ENCODE measurements around the gene PPIG.

PPIG gene

DNA sequence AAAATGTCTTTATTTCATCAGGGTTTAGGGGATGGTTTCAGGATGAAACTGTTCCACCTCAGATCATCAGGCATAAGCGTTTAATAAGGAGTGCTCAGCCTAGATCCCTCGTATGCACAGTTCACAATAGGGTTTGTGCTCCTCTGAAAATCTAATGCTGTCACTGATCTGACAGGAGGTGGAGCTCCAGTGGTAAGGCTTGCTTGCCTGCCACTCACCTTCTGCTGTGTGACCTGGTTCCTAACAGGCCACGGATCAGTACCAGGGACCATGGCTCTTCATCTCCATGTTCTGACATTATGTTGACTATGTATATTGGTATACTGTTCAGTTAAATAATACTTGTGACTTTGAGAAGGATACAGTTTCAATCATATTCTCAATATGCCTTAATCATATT lies 41.6 kb downstream of the PPIG start:
- DNase-seq (ENCODE audit: extremely low read depth, insufficient read length): no peak
- Histone ChIP-seq H3K36me3 (ENCODE audit: control insufficient read depth, insufficient read depth, low read length) (peaks cover 4% of the 10 kb centered on the region), H3K27me3 (replicated peaks; ENCODE audit: control insufficient read depth, insufficient read depth, low read length) (no peaks in the 10 kb centered on the region), H3K4me3 (replicated peaks; ENCODE audit: low read depth, low read length) (no peak overlapping the region)
- TF ChIP-seq, protein P1, sequence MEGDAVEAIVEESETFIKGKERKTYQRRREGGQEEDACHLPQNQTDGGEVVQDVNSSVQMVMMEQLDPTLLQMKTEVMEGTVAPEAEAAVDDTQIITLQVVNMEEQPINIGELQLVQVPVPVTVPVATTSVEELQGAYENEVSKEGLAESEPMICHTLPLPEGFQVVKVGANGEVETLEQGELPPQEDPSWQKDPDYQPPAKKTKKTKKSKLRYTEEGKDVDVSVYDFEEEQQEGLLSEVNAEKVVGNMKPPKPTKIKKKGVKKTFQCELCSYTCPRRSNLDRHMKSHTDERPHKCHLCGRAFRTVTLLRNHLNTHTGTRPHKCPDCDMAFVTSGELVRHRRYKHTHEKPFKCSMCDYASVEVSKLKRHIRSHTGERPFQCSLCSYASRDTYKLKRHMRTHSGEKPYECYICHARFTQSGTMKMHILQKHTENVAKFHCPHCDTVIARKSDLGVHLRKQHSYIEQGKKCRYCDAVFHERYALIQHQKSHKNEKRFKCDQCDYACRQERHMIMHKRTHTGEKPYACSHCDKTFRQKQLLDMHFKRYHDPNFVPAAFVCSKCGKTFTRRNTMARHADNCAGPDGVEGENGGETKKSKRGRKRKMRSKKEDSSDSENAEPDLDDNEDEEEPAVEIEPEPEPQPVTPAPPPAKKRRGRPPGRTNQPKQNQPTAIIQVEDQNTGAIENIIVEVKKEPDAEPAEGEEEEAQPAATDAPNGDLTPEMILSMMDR (IDR thresholded peaks at IDR 0.05; ENCODE audit: insufficient read depth, low read length, poor library complexity, severe bottlenecking): no peak

DNA sequence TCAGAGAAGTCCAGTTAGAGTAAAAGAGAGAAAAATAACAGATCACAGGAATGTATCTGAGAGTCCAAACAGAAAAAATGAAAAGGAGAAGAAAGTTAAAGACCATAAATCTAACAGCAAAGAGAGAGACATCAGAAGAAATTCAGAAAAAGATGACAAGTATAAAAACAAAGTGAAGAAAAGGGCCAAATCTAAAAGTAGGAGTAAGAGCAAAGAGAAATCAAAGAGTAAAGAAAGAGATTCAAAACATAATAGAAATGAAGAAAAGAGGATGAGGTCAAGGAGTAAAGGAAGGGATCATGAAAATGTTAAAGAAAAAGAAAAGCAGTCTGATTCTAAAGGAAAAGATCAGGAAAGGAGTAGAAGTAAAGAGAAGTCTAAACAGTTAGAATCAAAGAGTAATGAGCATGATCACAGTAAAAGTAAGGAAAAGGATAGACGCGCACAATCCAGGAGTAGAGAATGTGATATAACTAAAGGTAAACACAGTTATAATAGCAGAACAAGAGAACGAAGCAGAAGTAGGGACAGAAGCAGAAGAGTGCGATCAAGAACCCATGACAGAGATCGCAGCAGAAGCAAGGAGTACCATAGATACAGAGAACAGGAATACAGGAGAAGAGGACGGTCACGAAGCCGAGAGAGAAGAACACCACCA lies 52.4 kb downstream of the PPIG start:
- no peak for DNase-seq (ENCODE audit: extremely low read depth, insufficient read length)
- TF ChIP-seq, protein P1 (IDR thresholded peaks at IDR 0.05; ENCODE audit: insufficient read depth, low read length, poor library complexity, severe bottlenecking): no peak
- H3K36me3 ChIP-seq (ENCODE audit: control insufficient read depth, insufficient read depth, low read length): peaks cover under 1% of the 10 kb centered on the region
- no peak overlapping the region for H3K4me3 ChIP-seq (replicated peaks; ENCODE audit: low read depth, low read length)
- no peaks in the 10 kb centered on the region for H3K27me3 ChIP-seq (replicated peaks; ENCODE audit: control insufficient read depth, insufficient read depth, low read length)

DNA sequence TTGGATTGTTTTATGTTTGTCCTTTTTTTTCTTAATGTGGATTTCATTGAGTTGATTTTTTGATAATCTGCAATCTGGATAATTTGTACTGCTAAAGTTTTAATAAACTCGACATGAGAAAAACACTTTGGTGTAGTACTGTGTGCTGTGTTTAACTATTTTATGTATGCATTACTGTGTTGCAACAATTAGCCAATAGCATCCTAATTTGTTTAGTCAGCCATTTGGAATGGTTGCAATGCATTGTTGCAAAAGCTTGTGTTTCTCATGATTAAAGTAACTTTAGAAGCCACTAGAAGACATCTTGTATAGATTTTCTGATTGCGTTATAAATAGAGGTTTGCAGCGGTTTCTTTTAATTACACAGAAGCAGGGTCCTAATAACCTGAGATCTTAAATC lies 53.5 kb downstream of the PPIG start:
- no peak for DNase-seq (ENCODE audit: extremely low read depth, insufficient read length)
- Histone ChIP-seq H3K4me3 (replicated peaks; ENCODE audit: low read depth, low read length) (no peak overlapping the region), H3K36me3 (ENCODE audit: control insufficient read depth, insufficient read depth, low read length) (no peaks in the 10 kb centered on the region; the same call in 1 of the 2 replicates), H3K27me3 (replicated peaks; ENCODE audit: control insufficient read depth, insufficient read depth, low read length) (no peaks in the 10 kb centered on the region)
- TF ChIP-seq, protein P1 (IDR thresholded peaks at IDR 0.05; ENCODE audit: insufficient read depth, low read length, poor library complexity, severe bottlenecking): no peak

DNA sequence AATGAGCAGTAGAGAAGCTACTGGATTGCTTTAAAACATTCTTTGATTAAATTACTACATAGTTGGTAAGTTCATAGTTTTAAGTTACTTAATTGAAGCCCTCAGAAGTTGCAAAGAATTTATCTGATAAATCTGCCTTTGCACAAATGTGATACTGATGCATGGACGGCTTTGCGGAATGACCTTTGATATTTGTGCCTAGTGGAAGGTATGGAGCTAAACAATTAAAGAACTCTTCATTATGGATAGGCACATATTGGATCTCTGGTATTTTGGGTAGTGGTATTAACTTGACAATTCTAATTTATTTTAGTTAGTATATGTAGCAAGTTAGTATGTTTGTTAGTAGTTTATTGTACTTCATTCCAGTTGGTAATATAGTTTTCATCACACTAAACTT lies 56.0 kb downstream of the PPIG start:
- Histone ChIP-seq H3K27me3 (replicated peaks; ENCODE audit: control insufficient read depth, insufficient read depth, low read length) (no peaks in the 10 kb centered on the region), H3K36me3 (ENCODE audit: control insufficient read depth, insufficient read depth, low read length) (no peaks in the 10 kb centered on the region), H3K4me3 (replicated peaks; ENCODE audit: low read depth, low read length) (no peak overlapping the region)
- TF ChIP-seq, protein P1 (IDR thresholded peaks at IDR 0.05; ENCODE audit: insufficient read depth, low read length, poor library complexity, severe bottlenecking): no peak
- DNase-seq (ENCODE audit: extremely low read depth, insufficient read length): no peak

DNA sequence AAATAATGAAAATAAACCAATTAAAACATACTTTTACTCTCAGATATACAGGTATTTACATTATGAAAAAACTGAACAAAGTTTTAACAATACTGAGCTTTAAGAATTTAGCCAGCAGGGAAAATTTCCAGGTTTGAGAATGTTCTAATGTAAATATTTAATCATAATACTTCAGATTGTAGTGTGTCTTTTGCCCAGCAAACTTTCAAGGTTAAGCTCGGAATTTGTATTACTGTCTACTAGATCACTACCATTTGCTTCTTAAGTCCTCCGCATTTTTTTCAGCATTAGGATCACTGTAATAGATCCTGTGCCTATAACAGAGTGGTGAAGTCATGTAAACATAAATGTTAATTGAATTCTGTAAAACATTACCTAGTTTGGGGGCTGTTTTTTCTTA lies 57.3 kb downstream of the PPIG start:
- no peak overlapping the region for H3K4me3 ChIP-seq (replicated peaks; ENCODE audit: low read depth, low read length)
- DNase-seq (ENCODE audit: extremely low read depth, insufficient read length): no peak
- H3K36me3 ChIP-seq (ENCODE audit: control insufficient read depth, insufficient read depth, low read length): no peaks in the 10 kb centered on the region
- TF ChIP-seq, protein P1 (IDR thresholded peaks at IDR 0.05; ENCODE audit: insufficient read depth, low read length, poor library complexity, severe bottlenecking): no peak
- no peaks in the 10 kb centered on the region for H3K27me3 ChIP-seq (replicated peaks; ENCODE audit: control insufficient read depth, insufficient read depth, low read length)

DNA sequence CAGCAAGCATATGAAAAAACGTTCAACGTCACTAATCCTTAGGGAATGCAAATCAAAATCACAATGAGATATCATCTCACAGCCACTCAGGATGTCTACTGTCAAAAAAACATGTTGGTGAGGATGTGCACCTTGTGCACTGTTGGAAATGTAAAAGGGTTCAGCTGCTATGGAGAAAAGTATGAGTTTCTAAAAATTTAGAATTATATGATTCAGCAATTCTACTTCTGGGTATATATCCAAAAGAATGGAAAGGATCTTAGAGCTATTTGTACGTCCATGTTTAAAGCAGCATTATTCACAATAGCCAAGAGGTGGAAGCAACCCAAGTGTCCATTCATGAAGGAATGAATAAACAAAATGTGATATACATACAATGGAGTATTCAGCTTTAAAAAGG lies 60.0 kb downstream of the PPIG start:
- DNase-seq (ENCODE audit: extremely low read depth, insufficient read length): no peak
- Histone ChIP-seq H3K27me3 (replicated peaks; ENCODE audit: control insufficient read depth, insufficient read depth, low read length) (no peaks in the 10 kb centered on the region), H3K36me3 (ENCODE audit: control insufficient read depth, insufficient read depth, low read length) (no peaks in the 10 kb centered on the region), H3K4me3 (replicated peaks; ENCODE audit: low read depth, low read length) (no peak overlapping the region)
- TF ChIP-seq, protein P1 (IDR thresholded peaks at IDR 0.05; ENCODE audit: insufficient read depth, low read length, poor library complexity, severe bottlenecking): no peak

Data from GM06990 (cell line).